ENCODE measurements around the gene GLI3. TPM values are rescaled to one million over a fixed set of nuclear protein-coding genes. Genes with fewer than 3 reads are reported as not detected.

The GLI3 gene
- total and polyA plus RNA-seq, 10 of the 15 experiments (the other 5 are each of a cell fraction or from before 2014, with no cell fraction given): 0.01 TPM; not detected in 8

DNA sequence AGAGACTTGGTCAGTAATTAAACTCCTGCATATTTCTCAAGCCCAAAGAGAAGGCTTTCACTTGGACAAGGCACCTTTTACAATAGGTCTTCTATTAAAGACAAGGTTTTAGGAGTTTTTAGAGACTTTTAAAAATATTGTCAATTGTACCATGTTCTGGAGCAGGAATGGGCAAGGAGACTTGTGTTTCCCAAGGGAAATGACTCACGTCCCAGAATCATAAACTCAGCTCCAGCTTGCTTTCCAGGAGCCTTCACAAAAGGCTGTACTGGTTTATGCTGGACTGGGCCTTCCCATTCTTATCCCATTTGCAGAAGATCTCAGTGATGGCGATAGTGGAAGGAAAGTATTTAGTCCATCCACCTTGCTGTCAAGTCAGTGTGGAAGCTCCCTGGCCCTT, 7.8 kb upstream of the GLI3 start (continued):
- TF ChIP-seq KLF5 (IDR thresholded peaks at IDR 0.05; ENCODE audit: partially characterized antibody) (no peak), RUNX3 (IDR thresholded peaks at IDR 0.05; ENCODE audit: low read length) (no peak), MYC (IDR thresholded peaks at IDR 0.05; ENCODE audit: insufficient read depth, insufficient read length, insufficient replicate concordance, low read length, severe bottlenecking) (no peak), EGR1 (IDR thresholded peaks at IDR 0.05; ENCODE audit: borderline replicate concordance in 1 of 2, low read depth in 2 of 2, low read length in 2 of 2) (no peak), ESRRA (IDR thresholded peaks at IDR 0.05; ENCODE audit: low read length) (no peak)

DNA sequence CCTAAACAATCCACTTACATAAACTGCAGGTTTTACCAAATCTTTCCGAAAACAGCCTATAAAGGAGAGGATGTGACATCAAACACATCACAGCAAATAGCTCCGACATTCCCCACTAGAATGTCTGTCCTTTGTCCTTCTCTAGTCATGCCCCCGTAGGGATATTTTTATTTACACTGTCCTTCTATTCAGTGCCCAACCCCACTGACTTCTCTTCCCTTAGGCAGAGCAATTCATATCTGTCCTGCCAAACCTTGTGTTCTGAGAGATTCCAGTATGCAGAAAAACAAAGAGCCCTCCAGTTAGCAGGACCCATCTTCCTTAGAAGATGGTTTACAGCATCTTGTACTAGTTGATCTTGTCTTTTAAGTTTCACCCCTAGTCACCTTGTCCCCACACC, 5.4 kb upstream of the GLI3 start:
- peaks cover 5 to 8% of the 10 kb centered on the region in 2 experiments for H3K27me3 ChIP-seq (replicated peaks in 1 of 2; ENCODE audit: control insufficient read depth in 2 of 2, insufficient read depth in 2 of 2, low read length in 1 of 2)
- H3K4me3 ChIP-seq: no peak overlapping the region
- no peaks in the 10 kb centered on the region for H4K20me1 ChIP-seq (ENCODE audit: control insufficient read depth, insufficient read depth)
- TF ChIP-seq, protein P1, sequence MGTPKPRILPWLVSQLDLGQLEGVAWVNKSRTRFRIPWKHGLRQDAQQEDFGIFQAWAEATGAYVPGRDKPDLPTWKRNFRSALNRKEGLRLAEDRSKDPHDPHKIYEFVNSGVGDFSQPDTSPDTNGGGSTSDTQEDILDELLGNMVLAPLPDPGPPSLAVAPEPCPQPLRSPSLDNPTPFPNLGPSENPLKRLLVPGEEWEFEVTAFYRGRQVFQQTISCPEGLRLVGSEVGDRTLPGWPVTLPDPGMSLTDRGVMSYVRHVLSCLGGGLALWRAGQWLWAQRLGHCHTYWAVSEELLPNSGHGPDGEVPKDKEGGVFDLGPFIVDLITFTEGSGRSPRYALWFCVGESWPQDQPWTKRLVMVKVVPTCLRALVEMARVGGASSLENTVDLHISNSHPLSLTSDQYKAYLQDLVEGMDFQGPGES (IDR thresholded peaks at IDR 0.05): no peak
- TF ChIP-seq TCF12 (IDR thresholded peaks at IDR 0.05; ENCODE audit: low read depth, low read length) (no peak), MEF2B (IDR thresholded peaks at IDR 0.05; ENCODE audit: partially characterized antibody, poor library complexity, severe bottlenecking) (no peak)
- intact Hi-C loops (cut with micrococcal nuclease; ENCODE audit: unreplicated experiment): no loop called here
- no peaks in the 10 kb centered on the region for H3K9me3 ChIP-seq (replicated peaks; ENCODE audit: control insufficient read depth, insufficient read depth, low read length)
- WGBS (ENCODE audit: insufficient coverage, insufficient replicate concordance, low lambda C conversion rate, missing lambda C conversion rate): 43% methylated on average over 3 of the region's 3 CpGs
- DNase-seq (ENCODE audit: low read depth, low spot score) (no peak), ATAC-seq (no peak), FAIRE-seq (no peak)
- no peaks in the 10 kb centered on the region for H3K79me2 ChIP-seq (ENCODE audit: control insufficient read depth, insufficient read depth, low read length)
- H3K4me1 ChIP-seq (ENCODE audit: control insufficient read depth, insufficient read depth, low read length): no peaks in the 10 kb centered on the region
- ChIA-PET RAD21 (ENCODE audit: unreplicated experiment) (no interaction called here), CTCF (interaction anchor here (1.2 kb wide), 1 partner anchor 65 kb away, joined by 3 read pairs; no protein-coding TSS in a partner anchor), POLR2A (no interaction called here), SMC1A (ENCODE audit: uncharacterized antibody, unreplicated experiment) (interaction anchor here (1.1 kb wide), 1 partner anchor 9 kb away, joined by 4 read pairs; no protein-coding TSS in a partner anchor)
- H2AFZ ChIP-seq (ENCODE audit: control insufficient read depth, low read depth, low read length): no peak overlapping the region
- no peak overlapping the region for H3K27ac ChIP-seq (ENCODE audit: control insufficient read depth, insufficient read depth)
- no peak overlapping the region for H3K9ac ChIP-seq (ENCODE audit: control insufficient read depth, insufficient read depth, low read length)
- H3K36me3 ChIP-seq (ENCODE audit: control insufficient read depth in 2 of 2, insufficient read depth in 2 of 2, low read length in 1 of 2): no peaks in the 10 kb centered on the region
- no peak overlapping the region for H3K4me2 ChIP-seq (ENCODE audit: control insufficient read depth, insufficient read depth)
- BruUV-seq (replicated peaks): no TSS peak
- in situ Hi-C loops (cut with MboI): no loop called here

Measured in GM12878 (cell line).